WTC11 (cell line): Measurements from ENCODE around the gene ELP4. TPM values are rescaled to one million over a fixed set of nuclear protein-coding genes. Genes with fewer than 3 reads are reported as not detected.

ENCODE experiments used
- ATAC-seq: fragments of 200-7000 bp; cut with Tn5 transposase; 2 replicates; pipeline ENCODE4 v1.10.0; 2021; ENCODE audit warnings: mild to moderate bottlenecking, moderate library complexity
- CTCF ChIA-PET: fragments of 300-600 bp; sonication (Branson Sonifier 250); formaldehyde crosslinking; loops from one replicate; lab custom pipeline; 2021; ENCODE audit warnings: antibody characterized with exemption; lab: Charles Lee
- POLR2A ChIA-PET: fragments of 350-600 bp; sonication (Branson Sonifier 250); formaldehyde crosslinking; loops from one replicate; lab custom pipeline; 2021; ENCODE audit warnings: antibody characterized with exemption; lab: Charles Lee
- DNase-seq: peaks from one replicate; pipeline ENCODE4 v3.0.0; 2021; ENCODE audit warnings: low spot score
- H3K27ac Mint-ChIP-seq: 2 replicates; pipeline ENCODE4 v1.8.0; 2021; ENCODE audit warnings: mixed read lengths
- H3K27me3 Mint-ChIP-seq: 2 replicates; pipeline ENCODE4 v1.8.0; 2021; ENCODE audit warnings: low read depth, mild to moderate bottlenecking, moderate library complexity, mixed read lengths
- H3K36me3 Mint-ChIP-seq: 2 replicates; pipeline ENCODE4 v1.8.0; 2021; ENCODE audit warnings: mixed read lengths
- H3K4me1 Mint-ChIP-seq: 2 replicates; pipeline ENCODE4 v1.8.0; 2022; ENCODE audit warnings: mixed read lengths
- H3K4me3 Mint-ChIP-seq: 2 replicates; pipeline ENCODE4 v1.8.0; 2021; ENCODE audit warnings: mild to moderate bottlenecking, moderate library complexity, mixed read lengths
- H3K9me3 Mint-ChIP-seq: 2 replicates; pipeline ENCODE4 v1.8.0; 2021; ENCODE audit warnings: mixed read lengths
- ARID4B ChIP-seq: sonication (generic); formaldehyde crosslinking; IDR thresholded peaks from 2 replicates; pipeline ENCODE4 v1.8.0; 2023; ENCODE audit warnings: missing genetic modification reagents, mild to moderate bottlenecking, borderline replicate concordance
- ATF1 ChIP-seq: sonication (generic); formaldehyde crosslinking; IDR thresholded peaks from 2 replicates; pipeline ENCODE4 v1.8.1; 2023; ENCODE audit warnings: mild to moderate bottlenecking, moderate library complexity, missing genetic modification reagents
- CREB1 ChIP-seq: sonication (generic); formaldehyde crosslinking; IDR thresholded peaks from 2 replicates; pipeline ENCODE4 v1.8.0; 2023; ENCODE audit warnings: mild to moderate bottlenecking, missing genetic modification reagents
- CTCF ChIP-seq: fragments of 200-600 bp; IDR thresholded peaks from 2 replicates; pipeline ENCODE4 v1.8.0; 2022; ENCODE audit warnings: antibody characterized with exemption
- ESRRA ChIP-seq: sonication (generic); formaldehyde crosslinking; IDR thresholded peaks from 2 replicates; pipeline ENCODE4 v1.8.1; 2022; ENCODE audit warnings: mild to moderate bottlenecking, missing genetic modification reagents, borderline replicate concordance
- ETV6 ChIP-seq: sonication (generic); formaldehyde crosslinking; IDR thresholded peaks from 2 replicates; pipeline ENCODE4 v1.8.1; 2022; ENCODE audit warnings: mild to moderate bottlenecking, missing genetic modification reagents
- FOXK1 ChIP-seq: sonication (generic); formaldehyde crosslinking; IDR thresholded peaks from 2 replicates; pipeline ENCODE4 v1.8.0; 2022; ENCODE audit warnings: mild to moderate bottlenecking, moderate library complexity, missing genetic modification reagents
- FOXP4 ChIP-seq: sonication (generic); formaldehyde crosslinking; IDR thresholded peaks from 2 replicates; pipeline ENCODE4 v1.8.0; 2022; ENCODE audit warnings: mild to moderate bottlenecking, missing genetic modification reagents
- JUN ChIP-seq: sonication (generic); formaldehyde crosslinking; IDR thresholded peaks from 2 replicates; pipeline ENCODE4 v1.8.0; 2023; ENCODE audit warnings: mild to moderate bottlenecking, missing genetic modification reagents
- NFE2L1 ChIP-seq: sonication (generic); formaldehyde crosslinking; IDR thresholded peaks from 2 replicates; pipeline ENCODE4 v1.8.1; 2023; ENCODE audit warnings: missing genetic modification reagents
- OVOL2 ChIP-seq: fragments of 250-450 bp; sonication (Bioruptor Pico); IDR thresholded peaks from 2 replicates; pipeline ENCODE4 v1.9.0; 2021; ENCODE audit warnings: mild to moderate bottlenecking, borderline replicate concordance
- SP1 ChIP-seq: sonication (generic); formaldehyde crosslinking; conservative IDR thresholded peaks from 2 replicates; pipeline ENCODE4 v1.8.1; 2022; ENCODE audit warnings: missing genetic modification reagents
- TEAD1 ChIP-seq: sonication (generic); formaldehyde crosslinking; IDR thresholded peaks from 2 replicates; pipeline ENCODE4 v1.8.0; 2022; ENCODE audit warnings: mild to moderate bottlenecking, missing genetic modification reagents
- ZNF219 ChIP-seq: sonication (generic); formaldehyde crosslinking; IDR thresholded peaks from 2 replicates; pipeline ENCODE4 v1.8.0; 2023; ENCODE audit warnings: missing genetic modification reagents, mild to moderate bottlenecking, borderline replicate concordance
- ZNF263 ChIP-seq: sonication (generic); formaldehyde crosslinking; IDR thresholded peaks from 2 replicates; pipeline ENCODE4 v1.8.1; 2022; ENCODE audit warnings: low read depth, mild to moderate bottlenecking, moderate library complexity, missing genetic modification reagents
- ZNF416 ChIP-seq: fragments of 250-450 bp; sonication (Bioruptor Pico); IDR thresholded peaks from 2 replicates; pipeline ENCODE4 v1.9.0; 2021; ENCODE audit warnings: mild to moderate bottlenecking, inconsistent platforms
- total RNA-seq: library from RNA; stranded (reverse); gene quantifications from 3 replicates; pipeline ENCODE4 v1.2.3, GENCODE V29; 2021
- TF ChIP-seq, protein P1 (sequence below): sonication (generic); formaldehyde crosslinking; IDR thresholded peaks from 2 replicates; pipeline ENCODE4 v1.8.0; 2022; ENCODE audit warnings: mild to moderate bottlenecking, missing genetic modification reagents
- TF ChIP-seq, protein P2 (sequence below): sonication (generic); formaldehyde crosslinking; IDR thresholded peaks from 2 replicates; pipeline ENCODE4 v1.8.1; 2023; ENCODE audit warnings: mild to moderate bottlenecking, missing genetic modification reagents, moderate library complexity

ELP4 gene
- total RNA-seq, 1 experiment from 2014 or later: 14.6 TPM

GRCh38 chr11:31509429-31510345 is at the start of gene ELP4, which contains the start of gene IMMP1L (continued):
- no peak for TF ChIP-seq ARID4B (CRISPR knock-in tag)
- TF ChIP-seq FOXK1: peak; percentile 86; the same call in 1 of the 2 replicates
- no peak; the same call in 1 of the 2 replicates for TF ChIP-seq FOXP4
- TF ChIP-seq, protein P1, sequence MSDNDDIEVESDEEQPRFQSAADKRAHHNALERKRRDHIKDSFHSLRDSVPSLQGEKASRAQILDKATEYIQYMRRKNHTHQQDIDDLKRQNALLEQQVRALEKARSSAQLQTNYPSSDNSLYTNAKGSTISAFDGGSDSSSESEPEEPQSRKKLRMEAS: peak; percentile 89
- TF ChIP-seq OVOL2 (CRISPR knock-in tag): no peak
- 0 out of 2 replicates have a peak, but pooled peaks have one; percentile 41 for TF ChIP-seq NFE2L1 (CRISPR knock-in tag)

DNA sequence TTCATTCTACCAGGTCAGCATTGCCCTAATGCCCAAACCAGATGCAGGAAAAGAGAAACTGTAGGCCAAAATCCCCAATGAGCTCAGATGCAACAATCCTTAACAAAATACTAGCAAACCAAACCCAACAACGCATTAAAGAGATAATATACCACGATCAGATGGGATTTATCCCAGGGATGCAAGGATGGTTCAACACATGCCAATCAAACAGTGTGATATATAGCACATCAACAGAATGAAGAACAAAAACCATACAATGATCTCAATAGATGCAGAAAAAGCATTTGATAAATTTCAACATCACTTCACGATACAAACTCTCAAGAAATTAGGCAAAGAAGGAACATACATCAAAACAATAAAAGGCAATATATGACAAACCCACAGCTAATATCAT is 45.1 kb upstream of the ELP4 start:
- Mint-ChIP-seq H3K27me3 (no peaks in the 10 kb centered on the region), H3K27ac (no peak overlapping the region), H3K9me3 (peaks cover 38% of the 10 kb centered on the region), H3K4me3 (no peak overlapping the region), H3K4me1 (no peaks in the 10 kb centered on the region), H3K36me3 (peaks cover 44% of the 10 kb centered on the region)
- ATAC-seq (no peak), DNase-seq (no peak)
- POLR2A ChIA-PET: no interaction called here
- no peak for TF ChIP-seq SP1 (CRISPR knock-in tag)
- no peak for TF ChIP-seq CTCF
- TF ChIP-seq FOXP4: no peak
- CTCF ChIA-PET: no interaction called here

DNA sequence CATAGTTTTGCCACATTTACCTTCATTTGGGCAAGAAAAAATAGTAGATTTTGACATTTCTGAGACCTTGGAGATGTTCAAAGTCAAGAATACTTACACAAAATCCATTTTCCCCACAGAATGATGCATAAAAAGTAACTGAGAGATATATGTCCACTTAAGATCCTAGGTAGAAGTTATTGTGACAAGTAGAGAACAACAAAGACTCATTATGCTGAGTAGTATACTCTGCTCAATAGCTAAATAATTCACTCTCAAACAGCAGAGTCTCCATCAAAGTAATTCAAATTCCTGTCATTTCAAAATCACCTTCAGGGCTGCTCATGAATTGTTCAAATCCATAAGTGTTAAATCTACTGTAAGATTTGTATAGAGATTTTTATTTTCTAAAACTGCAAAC is 35.5 kb upstream of the ELP4 start:
- ATAC-seq: no peak
- Mint-ChIP-seq H3K4me1 (peaks cover 11% of the 10 kb centered on the region), H3K4me3 (no peak overlapping the region), H3K36me3 (no peaks in the 10 kb centered on the region; the same call in 1 of the 2 replicates), H3K9me3 (no peaks in the 10 kb centered on the region), H3K27me3 (no peaks in the 10 kb centered on the region), H3K27ac (no peak overlapping the region)
- DNase-seq: no peak
- POLR2A ChIA-PET: no interaction called here
- CTCF ChIA-PET: no interaction called here
- TF ChIP-seq ZNF263 (CRISPR knock-in tag) (no peak), ZNF416 (CRISPR knock-in tag) (no peak), ATF1 (CRISPR knock-in tag) (no peak), ESRRA (CRISPR knock-in tag) (no peak), CREB1 (CRISPR knock-in tag) (no peak), JUN (no peak), ZNF219 (CRISPR knock-in tag) (no peak), ETV6 (CRISPR knock-in tag) (no peak), TEAD1 (CRISPR knock-in tag) (no peak), FOXP4 (no peak)
- TF ChIP-seq, protein P2, sequence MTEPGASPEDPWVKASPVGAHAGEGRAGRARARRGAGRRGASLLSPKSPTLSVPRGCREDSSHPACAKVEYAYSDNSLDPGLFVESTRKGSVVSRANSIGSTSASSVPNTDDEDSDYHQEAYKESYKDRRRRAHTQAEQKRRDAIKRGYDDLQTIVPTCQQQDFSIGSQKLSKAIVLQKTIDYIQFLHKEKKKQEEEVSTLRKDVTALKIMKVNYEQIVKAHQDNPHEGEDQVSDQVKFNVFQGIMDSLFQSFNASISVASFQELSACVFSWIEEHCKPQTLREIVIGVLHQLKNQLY (CRISPR knock-in tag): no peak
